Memory B cell (primary cell): Measurements from ENCODE around the gene DMXL1.

Experiments
- ATAC-seq: fragments of 150-1000 bp; cut with Tn5 transposase; 2 replicates; pipeline ENCODE4 v1.10.0; 2021; ENCODE audit warnings: low read depth, mild to moderate bottlenecking, moderate library complexity
- DNase-seq, 2 donors: peaks; one replicate each; pipeline ENCODE4 v3.0.0; 2022; ENCODE audit warnings: low spot score in 2 of 2
- H3K27ac Mint-ChIP-seq: one replicate; pipeline ENCODE4 v1.8.0; 2022; ENCODE audit warnings: mild to moderate bottlenecking, moderate library complexity, mixed read lengths
- H3K27me3 Mint-ChIP-seq: one replicate; pipeline ENCODE4 v1.8.0; 2022; ENCODE audit warnings: mixed read lengths
- H3K36me3 Mint-ChIP-seq: one replicate; pipeline ENCODE4 v1.8.0; 2022; ENCODE audit warnings: mild to moderate bottlenecking, mixed read lengths
- H3K4me1 Mint-ChIP-seq: one replicate; pipeline ENCODE4 v1.8.0; 2022; ENCODE audit warnings: mixed read lengths
- H3K4me3 Mint-ChIP-seq: one replicate; pipeline ENCODE4 v1.8.0; 2022; ENCODE audit warnings: mild to moderate bottlenecking, moderate library complexity, mixed read lengths
- H3K9me3 Mint-ChIP-seq: one replicate; pipeline ENCODE4 v1.8.0; 2022; ENCODE audit warnings: mixed read lengths

DMXL1 gene

GRCh38 chr5:119076080-119076479, 5.2 kb downstream of the DMXL1 start:
- no peaks in the 10 kb centered on the region for H3K9me3 Mint-ChIP-seq
- peaks cover 41% of the 10 kb centered on the region for H3K4me1 Mint-ChIP-seq
- H3K27ac Mint-ChIP-seq, result peak overlapping the region; percentile 60
- peaks cover 6% of the 10 kb centered on the region for H3K36me3 Mint-ChIP-seq
- DNase-seq (no peak), ATAC-seq (no peak)
- H3K4me3 Mint-ChIP-seq, result peak overlapping the region; percentile 43
- H3K27me3 Mint-ChIP-seq, result no peaks in the 10 kb centered on the region

GRCh38 chr5:119077444-119077843, 6.6 kb downstream of the DMXL1 start:
- no peak overlapping the region for H3K27ac Mint-ChIP-seq
- H3K4me3 Mint-ChIP-seq, result no peak overlapping the region
- H3K9me3 Mint-ChIP-seq, result no peaks in the 10 kb centered on the region
- H3K4me1 Mint-ChIP-seq, result peaks cover 45% of the 10 kb centered on the region
- no peaks in the 10 kb centered on the region for H3K27me3 Mint-ChIP-seq
- ATAC-seq (no peak), DNase-seq (no peak)
- H3K36me3 Mint-ChIP-seq, result peaks cover 6% of the 10 kb centered on the region

GRCh38 chr5:119078071-119078846, 7.4 kb downstream of the DMXL1 start:
- H3K36me3 Mint-ChIP-seq, result peaks cover 10% of the 10 kb centered on the region
- no peaks in the 10 kb centered on the region for H3K27me3 Mint-ChIP-seq
- no peak overlapping the region for H3K27ac Mint-ChIP-seq
- peaks cover 45% of the 10 kb centered on the region for H3K4me1 Mint-ChIP-seq
- ATAC-seq, result no peak
- H3K9me3 Mint-ChIP-seq, result no peaks in the 10 kb centered on the region
- H3K4me3 Mint-ChIP-seq, result no peak overlapping the region
- DNase-seq, result no peak

GRCh38 chr5:119078861-119079260, 8.0 kb downstream of the DMXL1 start:
- H3K27ac Mint-ChIP-seq, result peak overlapping the region; percentile 39
- peak overlapping the region; percentile 2 for H3K4me3 Mint-ChIP-seq
- DNase-seq, result no peak
- ATAC-seq, result no peak
- no peaks in the 10 kb centered on the region for H3K27me3 Mint-ChIP-seq
- H3K9me3 Mint-ChIP-seq, result no peaks in the 10 kb centered on the region
- peaks cover 8% of the 10 kb centered on the region for H3K36me3 Mint-ChIP-seq
- H3K4me1 Mint-ChIP-seq, result peaks cover 47% of the 10 kb centered on the region

- Mint-ChIP-seq H3K4me3 (peak overlapping the region; percentile 2), H3K27ac (peak overlapping the region; percentile 39), H3K27me3 (no peaks in the 10 kb centered on the region), H3K4me1 (peaks cover 44% of the 10 kb centered on the region), H3K9me3 (no peaks in the 10 kb centered on the region), H3K36me3 (peaks cover 8% of the 10 kb centered on the region)
- ATAC-seq, result peak; percentile 57
- DNase-seq, result no peak
These were observed 8.5 kb downstream of the DMXL1 start for GRCh38 chr5:119079318-119079921.

- no peak for DNase-seq
- H3K36me3 Mint-ChIP-seq, result peaks cover 14% of the 10 kb centered on the region
- H3K27ac Mint-ChIP-seq, result peak overlapping the region; percentile 35
These were observed 10.0 kb downstream of the DMXL1 start for GRCh38 chr5:119080936-119081335.

GRCh38 chr5:119082691-119083090, 11.8 kb downstream of the DMXL1 start:
- peaks cover 54% of the 10 kb centered on the region for H3K4me1 Mint-ChIP-seq
- ATAC-seq (no peak), DNase-seq (no peak)
- H3K27ac Mint-ChIP-seq, result no peak overlapping the region
- peaks cover 9% of the 10 kb centered on the region for H3K9me3 Mint-ChIP-seq
- no peak overlapping the region for H3K4me3 Mint-ChIP-seq
- no peaks in the 10 kb centered on the region for H3K27me3 Mint-ChIP-seq
- H3K36me3 Mint-ChIP-seq, result peaks cover 24% of the 10 kb centered on the region

More at GRCh38 chr5:119080936-119081335, 10.0 kb downstream of the DMXL1 start:
- no peak overlapping the region for H3K4me3 Mint-ChIP-seq
- peaks cover 47% of the 10 kb centered on the region for H3K4me1 Mint-ChIP-seq
- H3K27me3 Mint-ChIP-seq, result no peaks in the 10 kb centered on the region
- no peak for ATAC-seq
- peaks cover 4% of the 10 kb centered on the region for H3K9me3 Mint-ChIP-seq

GRCh38 chr5:119083679-119084078, 12.8 kb downstream of the DMXL1 start:
- DNase-seq, result no peak
- peak overlapping the region; percentile 29 for H3K27ac Mint-ChIP-seq
- no peaks in the 10 kb centered on the region for H3K27me3 Mint-ChIP-seq
- peaks cover 9% of the 10 kb centered on the region for H3K9me3 Mint-ChIP-seq
- H3K4me1 Mint-ChIP-seq, result peaks cover 59% of the 10 kb centered on the region
- peak overlapping the region; percentile 18 for H3K4me3 Mint-ChIP-seq
- peak; percentile 78 for ATAC-seq
- peaks cover 28% of the 10 kb centered on the region for H3K36me3 Mint-ChIP-seq

- peaks cover 40% of the 10 kb centered on the region for H3K4me1 Mint-ChIP-seq
- ATAC-seq (no peak), DNase-seq (no peak)
- H3K4me3 Mint-ChIP-seq, result no peak overlapping the region
- H3K27ac Mint-ChIP-seq, result peak overlapping the region; percentile 39
- H3K9me3 Mint-ChIP-seq, result peaks cover 9% of the 10 kb centered on the region
- peaks cover 32% of the 10 kb centered on the region for H3K36me3 Mint-ChIP-seq
- no peaks in the 10 kb centered on the region for H3K27me3 Mint-ChIP-seq
These were observed 17.6 kb downstream of the DMXL1 start for GRCh38 chr5:119088438-119088837.

GRCh38 chr5:119095611-119096010, 24.7 kb downstream of the DMXL1 start:
- peak overlapping the region; percentile 47 for H3K27ac Mint-ChIP-seq
- no peaks in the 10 kb centered on the region for H3K27me3 Mint-ChIP-seq
- DNase-seq (no peak), ATAC-seq (no peak)
- H3K36me3 Mint-ChIP-seq, result peaks cover 30% of the 10 kb centered on the region
- no peak overlapping the region for H3K4me3 Mint-ChIP-seq
- no peaks in the 10 kb centered on the region for H3K9me3 Mint-ChIP-seq
- peaks cover 32% of the 10 kb centered on the region for H3K4me1 Mint-ChIP-seq

- ATAC-seq, result no peak
- Mint-ChIP-seq H3K27me3 (no peaks in the 10 kb centered on the region), H3K4me1 (peaks cover 11% of the 10 kb centered on the region), H3K36me3 (peaks cover 34% of the 10 kb centered on the region), H3K9me3 (no peaks in the 10 kb centered on the region), H3K27ac (peak overlapping the region; percentile 14), H3K4me3 (no peak overlapping the region)
- DNase-seq, result no peak
These were observed 35.1 kb downstream of the DMXL1 start for GRCh38 chr5:119105971-119106370.

- Mint-ChIP-seq H3K27me3 (no peaks in the 10 kb centered on the region), H3K27ac (peak overlapping the region; percentile 31), H3K4me1 (peaks cover 5% of the 10 kb centered on the region), H3K4me3 (no peak overlapping the region), H3K9me3 (no peaks in the 10 kb centered on the region), H3K36me3 (peaks cover 35% of the 10 kb centered on the region)
- no peak for ATAC-seq
- DNase-seq, result no peak
These were observed 41.3 kb downstream of the DMXL1 start for GRCh38 chr5:119112151-119112550.

GRCh38 chr5:119117237-119117636, 46.4 kb downstream of the DMXL1 start:
- DNase-seq, result no peak
- Mint-ChIP-seq H3K27me3 (no peaks in the 10 kb centered on the region), H3K4me3 (no peak overlapping the region), H3K27ac (peak overlapping the region; percentile 18), H3K4me1 (peaks cover 6% of the 10 kb centered on the region), H3K36me3 (peaks cover 33% of the 10 kb centered on the region), H3K9me3 (no peaks in the 10 kb centered on the region)
- ATAC-seq, result no peak

- peaks cover 6% of the 10 kb centered on the region for H3K4me1 Mint-ChIP-seq
- peaks cover 36% of the 10 kb centered on the region for H3K36me3 Mint-ChIP-seq
- DNase-seq (no peak), ATAC-seq (no peak)
- H3K4me3 Mint-ChIP-seq, result no peak overlapping the region
- H3K27ac Mint-ChIP-seq, result peak overlapping the region; percentile 18
- no peaks in the 10 kb centered on the region for H3K27me3 Mint-ChIP-seq
- no peaks in the 10 kb centered on the region for H3K9me3 Mint-ChIP-seq
These were observed 47.1 kb downstream of the DMXL1 start for GRCh38 chr5:119118000-119118399.
